ENCODE measurements around the gene ASB4.

GRCh38 chr7:95556777-95557176, 71.0 kb downstream of the ASB4 start:
- TF ChIP-seq POLR2AphosphoS5 (IDR thresholded peaks at IDR 0.05; ENCODE audit: low read depth, low read length) (no peak), POLR2A (IDR thresholded peaks at IDR 0.05; ENCODE audit: low read depth, low read length) (no peak)
